ENCODE results near the gene MC3R.

MC3R gene

GRCh38 chr20:56285496-56285895 is 37.0 kb downstream of the MC3R start:
- peaks cover 11% of the 10 kb centered on the region for H3K27me3 Mint-ChIP-seq
- DNase-seq: no peak

GRCh38 chr20:56289652-56290051 is 41.1 kb downstream of the MC3R start:
- H3K4me1 Mint-ChIP-seq (ENCODE audit: low read depth): no peaks in the 10 kb centered on the region
- H3K4me3 Mint-ChIP-seq: no peak overlapping the region
- H3K9me3 Mint-ChIP-seq: no peaks in the 10 kb centered on the region
- no peak overlapping the region for H3K27ac Mint-ChIP-seq
- no peak for DNase-seq
- peaks cover 17% of the 10 kb centered on the region for H3K27me3 Mint-ChIP-seq
- H3K36me3 Mint-ChIP-seq (ENCODE audit: low read depth): no peaks in the 10 kb centered on the region

More at GRCh38 chr20:56285496-56285895, 37.0 kb downstream of the MC3R start:
- H3K4me3 Mint-ChIP-seq: no peak overlapping the region
- no peaks in the 10 kb centered on the region for H3K36me3 Mint-ChIP-seq (ENCODE audit: low read depth)
- no peaks in the 10 kb centered on the region for H3K4me1 Mint-ChIP-seq (ENCODE audit: low read depth)
- no peak overlapping the region for H3K27ac Mint-ChIP-seq
- no peaks in the 10 kb centered on the region for H3K9me3 Mint-ChIP-seq

GRCh38 chr20:56299362-56299761 is 50.8 kb downstream of the MC3R start:
- H3K27me3 Mint-ChIP-seq: peaks cover 31% of the 10 kb centered on the region
- DNase-seq: no peak
- no peaks in the 10 kb centered on the region for H3K36me3 Mint-ChIP-seq (ENCODE audit: low read depth)
- H3K27ac Mint-ChIP-seq: no peak overlapping the region
- no peaks in the 10 kb centered on the region for H3K9me3 Mint-ChIP-seq
- no peak overlapping the region for H3K4me3 Mint-ChIP-seq
- H3K4me1 Mint-ChIP-seq (ENCODE audit: low read depth): no peaks in the 10 kb centered on the region
